Esophagus muscularis mucosa (tissue), 4 donors: Measurements from ENCODE around the gene RDX. TPM values are rescaled to one million over a fixed set of nuclear protein-coding genes. Genes with fewer than 3 reads are reported as not detected.

Experiments
- DNase-seq: peaks from one replicate; pipeline ENCODE4 v3.0.0-alpha.2; 2017; ENCODE audit errors: extremely low spot score
- H3K27ac ChIP-seq, 4 donors: fragments of 200-600 bp; sonication (generic); replicated peaks in 1 of 4; 1 replicate in 3 of 4; 2 replicates in 1 of 4; pipeline ENCODE4 v1.5.1; 2016 to 2019; ENCODE audit warnings: mild to moderate bottlenecking in 1 of 4
- H3K27me3 ChIP-seq, 4 donors: fragments of 200-600 bp; sonication (generic); one replicate each; pipeline versions ENCODE4 v1.5.1 to v1.6.0; 2016 to 2019
- H3K36me3 ChIP-seq, 4 donors: fragments of 200-600 bp; sonication (generic); one replicate each; pipeline ENCODE4 v1.5.1; 2016 to 2019
- H3K4me1 ChIP-seq, 4 donors: fragments of 200-600 bp; sonication (generic); one replicate each; pipeline ENCODE4 v1.5.1; 2016 to 2019
- H3K4me3 ChIP-seq, 4 donors: fragments of 200-600 bp; sonication (generic); 1 replicate in 2 of 4; 2 replicates in 2 of 4; pipeline ENCODE4 v1.5.1; 2016 to 2019; ENCODE audit warnings: mild to moderate bottlenecking in 4 of 4, moderate library complexity in 1 of 4
- H3K9me3 ChIP-seq, 4 donors: fragments of 200-600 bp; sonication (generic); 1 replicate in 3 of 4; 2 replicates in 1 of 4; pipeline ENCODE4 v1.5.1; 2016 to 2019
- CTCF ChIP-seq, 3 experiments: fragments of 200-600 bp in 2 of 3; fragments of 450-650 bp in 1 of 3; sonication (generic) in 2 of 3; IDR thresholded peaks; one replicate each; pipeline ENCODE4 v1.5.1; 2017 to 2019; ENCODE audit warnings: antibody characterized with exemption in 3 of 3, mild to moderate bottlenecking in 2 of 3, moderate library complexity in 1 of 3
- EP300 ChIP-seq: sonication (generic); formaldehyde crosslinking; IDR thresholded peaks from one replicate; pipeline ENCODE4 v1.6.1; 2017; ENCODE audit warnings: antibody characterized with exemption
- POLR2A ChIP-seq: fragments of 450-650 bp; IDR thresholded peaks from one replicate; pipeline ENCODE4 v1.6.1; 2017; ENCODE audit warnings: antibody characterized with exemption, moderate library complexity, mild to moderate bottlenecking, low read depth
- POLR2AphosphoS5 ChIP-seq, 2 donors: sonication (generic); formaldehyde crosslinking; IDR thresholded peaks; one replicate each; pipeline ENCODE4 v1.6.1; 2017; ENCODE audit warnings: antibody characterized with exemption in 2 of 2
- WGBS: methylation state at CpG from one replicate; pipeline ENCODE4 v1.1.5; 2018; 5-methylcytosine and 5-hydroxymethylcytosine counted together
- intact Hi-C: fragments of 100-400 bp; cut with DNase I; formaldehyde crosslinking; loops from one replicate; pipeline ENCODE4 v1.15.1; 2023
- total RNA-seq, 4 donors: library from RNA; depleted of rRNA; stranded (reverse); fragments of >200 nt; gene quantifications; one replicate each; pipeline versions ENCODE4 v1.1.0 to v1.2.1, GENCODE V29; 2016

RDX gene
- total RNA-seq, 4 donors from 2014 or later: 86.6 to 105 (median 90.4) TPM

- intact Hi-C loops: no loop called here
- DNase-seq: no peak
- no peak overlapping the region for H3K27ac ChIP-seq
- TF ChIP-seq POLR2A (no peak), POLR2AphosphoS5 (IDR thresholded peaks at IDR 0.05) (no peak), EP300 (no peak), CTCF (IDR thresholded peaks at IDR 0.05) (no peak)
- no peaks in the 10 kb centered on the region for H3K4me1 ChIP-seq
- H3K36me3 ChIP-seq: peaks cover 21 to 61% (median 43%) of the 10 kb centered on the region in 4 donors
- no peaks in the 10 kb centered on the region for H3K27me3 ChIP-seq
- no peak overlapping the region for H3K4me3 ChIP-seq
- no peaks in the 10 kb centered on the region for H3K9me3 ChIP-seq
Observed at GRCh38 chr11:110162216-110162615, 134.2 kb downstream of the RDX start.

- H3K36me3 ChIP-seq: peaks cover 21 to 65% (median 43%) of the 10 kb centered on the region in 4 donors
- no peak overlapping the region for H3K4me3 ChIP-seq
- H3K27ac ChIP-seq: no peak overlapping the region
- no peaks in the 10 kb centered on the region for H3K9me3 ChIP-seq
- intact Hi-C loops: no loop called here
- no peaks in the 10 kb centered on the region for H3K4me1 ChIP-seq
- H3K27me3 ChIP-seq: no peaks in the 10 kb centered on the region
- DNase-seq: no peak
- TF ChIP-seq POLR2A: no peak
- TF ChIP-seq POLR2AphosphoS5 (IDR thresholded peaks at IDR 0.05): no peak
- no peak for TF ChIP-seq EP300
- no peak for TF ChIP-seq CTCF (IDR thresholded peaks at IDR 0.05)
- WGBS: 96% methylated on average over 9 of the region's 9 CpGs
Observed at GRCh38 chr11:110161061-110161460, 135.4 kb downstream of the RDX start.

GRCh38 chr11:110160437-110160836 is 136.0 kb downstream of the RDX start:
- H3K27ac ChIP-seq: no peak overlapping the region
- no peaks in the 10 kb centered on the region for H3K9me3 ChIP-seq
- no peak overlapping the region for H3K4me3 ChIP-seq
- 55% methylated on average over 2 of the region's 2 CpGs for WGBS
- H3K36me3 ChIP-seq: peaks cover 21 to 60% (median 42%) of the 10 kb centered on the region in 4 donors
- TF ChIP-seq POLR2A (no peak), CTCF (IDR thresholded peaks at IDR 0.05) (no peak), EP300 (no peak), POLR2AphosphoS5 (IDR thresholded peaks at IDR 0.05) (no peak)
- intact Hi-C loops: no loop called here
- no peaks in the 10 kb centered on the region for H3K27me3 ChIP-seq
- DNase-seq: no peak
- H3K4me1 ChIP-seq: no peaks in the 10 kb centered on the region

- H3K27me3 ChIP-seq: no peaks in the 10 kb centered on the region
- 78% methylated on average over 3 of the region's 3 CpGs for WGBS
- H3K27ac ChIP-seq: no peak overlapping the region
- no peak overlapping the region for H3K4me3 ChIP-seq
- intact Hi-C loops: no loop called here
- H3K4me1 ChIP-seq: no peaks in the 10 kb centered on the region
- DNase-seq: no peak
- H3K9me3 ChIP-seq: no peaks in the 10 kb centered on the region
- TF ChIP-seq EP300 (no peak), POLR2A (no peak), CTCF (IDR thresholded peaks at IDR 0.05) (no peak), POLR2AphosphoS5 (IDR thresholded peaks at IDR 0.05) (no peak)
- H3K36me3 ChIP-seq: peaks cover 21 to 56% (median 37%) of the 10 kb centered on the region in 4 donors
Observed at GRCh38 chr11:110160016-110160415, 136.4 kb downstream of the RDX start.

GRCh38 chr11:110159476-110159875 is 136.9 kb downstream of the RDX start:
- intact Hi-C loops: no loop called here
- Histone ChIP-seq H3K36me3 (peaks cover 15 to 51% (median 32%) of the 10 kb centered on the region in 4 donors), H3K27ac (no peak overlapping the region), H3K4me3 (no peak overlapping the region), H3K9me3 (no peaks in the 10 kb centered on the region), H3K4me1 (no peaks in the 10 kb centered on the region), H3K27me3 (no peaks in the 10 kb centered on the region)
- WGBS: 86% methylated on average over 1 of the region's 1 CpG
- DNase-seq: no peak
- TF ChIP-seq EP300 (no peak), POLR2A (no peak), POLR2AphosphoS5 (IDR thresholded peaks at IDR 0.05) (no peak), CTCF (IDR thresholded peaks at IDR 0.05) (no peak)
